Fibroblast of villous mesenchyme (primary cell): ENCODE results near the gene CYP2W1. TPM values are rescaled to one million over a fixed set of nuclear protein-coding genes. Genes with fewer than 3 reads are reported as not detected.

ENCODE experiments used
- small RNA-seq: library from RNA; depleted of rRNA; stranded (forward); fragments of <200 nt; gene quantifications from one replicate; pipeline ENCODE3, GENCODE V24; 2012
- total RNA-seq: library from RNA; depleted of rRNA; stranded (reverse); fragments of >200 nt; gene quantifications from 2 replicates; pipeline ENCODE4 v1.2.3, GENCODE V29; 2012

CYP2W1 gene
- total RNA-seq, 1 donor: under 0.01 TPM

Small RNA genes lying within 50 kb of the gene (small RNA-seq; reads per million reads assigned to genes)
- gene MIR339: 67.8 reads per million, percentile 96 among the genes with 10 or more reads in this experiment

Other genes with a start within 250 kb of the CYP2W1 start
- gene SUN1, start 150.7 kb upstream of the CYP2W1 start, total RNA-seq: 73.4 and 85.4 TPM in 2 replicates
- 15.1 and 22.5 TPM in 2 replicates for gene GET4, start 106.6 kb upstream of the CYP2W1 start, total RNA-seq
- 1.3 and 2.3 TPM in 2 replicates for gene ADAP1, start 28.5 kb upstream of the CYP2W1 start, total RNA-seq
- 7.4 and 8.2 TPM in 2 replicates for gene COX19, start 7.6 kb upstream of the CYP2W1 start, total RNA-seq
- gene GPR146, start 61.4 kb downstream of the CYP2W1 start, total RNA-seq: under 0.01 TPM in 1 of 2 replicates, not detected in the other
- gene GPER1, start 104.9 kb downstream of the CYP2W1 start, total RNA-seq: 1.9 and 2.6 TPM in 2 replicates
- gene ZFAND2A, start 177.0 kb downstream of the CYP2W1 start, total RNA-seq: 11.7 and 17.4 TPM in 2 replicates
- not detected in 2 replicates for gene UNCX, start 249.7 kb downstream of the CYP2W1 start, total RNA-seq